Measurements from ENCODE around the gene NAV2.

NAV2 gene

GRCh38 chr11:20088397-20089225 lies 376.0 kb downstream of the NAV2 start:
- Histone ChIP-seq H3K36me3 (peaks cover 55 to 83% (median 78%) of the 10 kb centered on the region in 3 donors), H3K27ac (peak overlapping the region; percentile 30 to 67), H3K4me3 (no peak overlapping the region), H3K4me1 (peaks cover 0 to 64% (median 24%) of the 10 kb centered on the region in 4 donors), H3K27me3 (no peaks in the 10 kb centered on the region), H3K9me3 (no peaks in the 10 kb centered on the region)
- TF ChIP-seq CTCF (IDR thresholded peaks at IDR 0.05), result no peak
- DNase-seq, result no peak
- intact Hi-C loops (cut with DNase I; ENCODE audit: low total_unique reads), result no loop called here

GRCh38 chr11:20089367-20089766 lies 376.7 kb downstream of the NAV2 start:
- no peak for TF ChIP-seq CTCF (IDR thresholded peaks at IDR 0.05)
- H3K27me3 ChIP-seq, result no peaks in the 10 kb centered on the region
- intact Hi-C loops (cut with DNase I; ENCODE audit: low total_unique reads), result no loop called here
- no peaks in the 10 kb centered on the region for H3K9me3 ChIP-seq
- H3K4me1 ChIP-seq, result peaks cover 0 to 72% (median 24%) of the 10 kb centered on the region in 4 donors
- no peak for DNase-seq
- peaks cover 49 to 82% (median 70%) of the 10 kb centered on the region in 3 donors for H3K36me3 ChIP-seq
- peak overlapping the region; percentile 51 to 67 for H3K27ac ChIP-seq
- H3K4me3 ChIP-seq, result no peak overlapping the region

GRCh38 chr11:20089796-20090653 lies 377.4 kb downstream of the NAV2 start:
- Histone ChIP-seq H3K4me1 (peaks cover 0 to 73% (median 24%) of the 10 kb centered on the region in 4 donors), H3K4me3 (no peak overlapping the region), H3K9me3 (no peaks in the 10 kb centered on the region), H3K36me3 (peaks cover 49 to 82% (median 64%) of the 10 kb centered on the region in 3 donors), H3K27me3 (no peaks in the 10 kb centered on the region), H3K27ac (peak overlapping the region; percentile 51 to 67)
- no peak for TF ChIP-seq CTCF (IDR thresholded peaks at IDR 0.05)
- no peak for DNase-seq
- intact Hi-C loops (cut with DNase I; ENCODE audit: low total_unique reads), result no loop called here

GRCh38 chr11:20090654-20091374 lies 378.2 kb downstream of the NAV2 start:
- Histone ChIP-seq H3K27me3 (no peaks in the 10 kb centered on the region), H3K36me3 (peaks cover 48 to 82% (median 62%) of the 10 kb centered on the region in 3 donors), H3K9me3 (no peaks in the 10 kb centered on the region), H3K4me1 (peaks cover 0 to 78% (median 24%) of the 10 kb centered on the region in 4 donors), H3K27ac (peak overlapping the region; percentile 51 to 67), H3K4me3 (no peak overlapping the region)
- no peak for TF ChIP-seq CTCF (IDR thresholded peaks at IDR 0.05)
- no peak for DNase-seq
- intact Hi-C loops (cut with DNase I; ENCODE audit: low total_unique reads), result no loop called here

- DNase-seq, result no peak
- intact Hi-C loops (cut with DNase I; ENCODE audit: low total_unique reads), result no loop called here
- Histone ChIP-seq H3K27me3 (no peaks in the 10 kb centered on the region), H3K9me3 (no peaks in the 10 kb centered on the region), H3K27ac (peak overlapping the region; percentile 20 to 53), H3K4me1 (peaks cover 0 to 83% (median 33%) of the 10 kb centered on the region in 4 donors), H3K4me3 (no peak overlapping the region), H3K36me3 (peaks cover 50 to 75% (median 55%) of the 10 kb centered on the region in 3 donors)
- TF ChIP-seq CTCF (IDR thresholded peaks at IDR 0.05), result no peak
These were observed 381.1 kb downstream of the NAV2 start for GRCh38 chr11:20093775-20094174.
